Sigmoid colon (tissue), 4 donors: ENCODE measurements around the gene NTM.

Experiments
- POLR2AphosphoS5 ChIP-seq, 4 donors: sonication (generic); formaldehyde crosslinking; IDR thresholded peaks; one replicate each; pipeline ENCODE4 v1.6.1; 2017; ENCODE audit warnings: antibody characterized with exemption in 4 of 4
- TF ChIP-seq, protein P1 (sequence below), 4 experiments: fragments of 450-650 bp in 3 of 4; fragments of 200-600 bp in 1 of 4; IDR thresholded peaks; one replicate each; pipeline ENCODE4 v1.5.1; 2016 to 2019; ENCODE audit warnings: antibody characterized with exemption in 4 of 4, mild to moderate bottlenecking in 3 of 4, moderate library complexity in 2 of 4

DNA sequence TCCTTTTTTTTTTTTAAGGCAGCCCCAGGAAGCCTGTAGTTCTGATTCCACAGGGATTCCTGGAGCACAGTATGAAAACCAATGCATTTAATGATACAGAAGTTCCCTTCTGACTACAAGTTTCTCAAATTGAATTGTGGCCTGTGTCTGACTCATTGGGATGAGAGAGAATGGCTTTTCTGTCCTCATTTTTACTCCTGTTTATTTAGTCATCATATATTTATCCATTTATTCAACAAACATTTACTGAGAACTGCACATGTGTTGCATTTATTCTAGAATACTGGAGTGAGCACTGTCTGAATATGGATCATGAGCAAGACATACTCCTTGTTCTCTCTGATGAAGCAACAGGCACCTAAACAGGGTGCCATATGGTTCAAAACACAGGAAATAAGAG is 231.2 kb downstream of the NTM start:
- TF ChIP-seq, protein P1, sequence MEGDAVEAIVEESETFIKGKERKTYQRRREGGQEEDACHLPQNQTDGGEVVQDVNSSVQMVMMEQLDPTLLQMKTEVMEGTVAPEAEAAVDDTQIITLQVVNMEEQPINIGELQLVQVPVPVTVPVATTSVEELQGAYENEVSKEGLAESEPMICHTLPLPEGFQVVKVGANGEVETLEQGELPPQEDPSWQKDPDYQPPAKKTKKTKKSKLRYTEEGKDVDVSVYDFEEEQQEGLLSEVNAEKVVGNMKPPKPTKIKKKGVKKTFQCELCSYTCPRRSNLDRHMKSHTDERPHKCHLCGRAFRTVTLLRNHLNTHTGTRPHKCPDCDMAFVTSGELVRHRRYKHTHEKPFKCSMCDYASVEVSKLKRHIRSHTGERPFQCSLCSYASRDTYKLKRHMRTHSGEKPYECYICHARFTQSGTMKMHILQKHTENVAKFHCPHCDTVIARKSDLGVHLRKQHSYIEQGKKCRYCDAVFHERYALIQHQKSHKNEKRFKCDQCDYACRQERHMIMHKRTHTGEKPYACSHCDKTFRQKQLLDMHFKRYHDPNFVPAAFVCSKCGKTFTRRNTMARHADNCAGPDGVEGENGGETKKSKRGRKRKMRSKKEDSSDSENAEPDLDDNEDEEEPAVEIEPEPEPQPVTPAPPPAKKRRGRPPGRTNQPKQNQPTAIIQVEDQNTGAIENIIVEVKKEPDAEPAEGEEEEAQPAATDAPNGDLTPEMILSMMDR (IDR thresholded peaks at IDR 0.05): no peak
- TF ChIP-seq POLR2AphosphoS5 (IDR thresholded peaks at IDR 0.05): no peak
